ENCODE data around the gene COL23A1.

The COL23A1 gene

GRCh38 chr5:178404987-178405386, 185.2 kb downstream of the COL23A1 start:
- no peak for TF ChIP-seq CTCF (IDR thresholded peaks at IDR 0.05; ENCODE audit: unreplicated experiment in 3 of 3)
- Mint-ChIP-seq H3K36me3 (ENCODE audit: low read depth) (peaks cover 10% of the 10 kb centered on the region), H3K4me1 (peaks cover 5% of the 10 kb centered on the region), H3K9me3 (peaks cover 31% of the 10 kb centered on the region), H3K4me3 (no peak overlapping the region), H3K27ac (no peak overlapping the region), H3K27me3 (ENCODE audit: low read depth) (peaks cover 3% of the 10 kb centered on the region)

- H3K36me3 Mint-ChIP-seq (ENCODE audit: low read depth) = peaks cover 10% of the 10 kb centered on the region
- peaks cover 3% of the 10 kb centered on the region for H3K27me3 Mint-ChIP-seq (ENCODE audit: low read depth)
- H3K4me1 Mint-ChIP-seq = peaks cover 13% of the 10 kb centered on the region
- no peak overlapping the region for H3K4me3 Mint-ChIP-seq
- TF ChIP-seq CTCF (IDR thresholded peaks at IDR 0.05; ENCODE audit: unreplicated experiment in 3 of 3) = no peak
- H3K27ac Mint-ChIP-seq = no peak overlapping the region
- peaks cover 28% of the 10 kb centered on the region for H3K9me3 Mint-ChIP-seq
Measured at GRCh38 chr5:178403956-178404600, 186.1 kb downstream of the COL23A1 start.

GRCh38 chr5:178403351-178403750, 186.8 kb downstream of the COL23A1 start:
- no peak for TF ChIP-seq CTCF (IDR thresholded peaks at IDR 0.05; ENCODE audit: unreplicated experiment in 3 of 3)
- H3K9me3 Mint-ChIP-seq = peaks cover 23% of the 10 kb centered on the region
- no peak overlapping the region for H3K4me3 Mint-ChIP-seq
- peaks cover 9% of the 10 kb centered on the region for H3K36me3 Mint-ChIP-seq (ENCODE audit: low read depth)
- peaks cover 16% of the 10 kb centered on the region for H3K4me1 Mint-ChIP-seq
- H3K27ac Mint-ChIP-seq = no peak overlapping the region
- H3K27me3 Mint-ChIP-seq (ENCODE audit: low read depth) = peaks cover 3% of the 10 kb centered on the region

- H3K27ac Mint-ChIP-seq = peak overlapping the region; percentile 43 to 57 (median 55)
- H3K4me1 Mint-ChIP-seq = peaks cover 30% of the 10 kb centered on the region
- TF ChIP-seq CTCF (IDR thresholded peaks at IDR 0.05; ENCODE audit: unreplicated experiment in 3 of 3) = no peak
- no peaks in the 10 kb centered on the region for H3K9me3 Mint-ChIP-seq
- peaks cover 12% of the 10 kb centered on the region for H3K27me3 Mint-ChIP-seq (ENCODE audit: low read depth)
- H3K36me3 Mint-ChIP-seq (ENCODE audit: low read depth) = no peaks in the 10 kb centered on the region
- no peak overlapping the region for H3K4me3 Mint-ChIP-seq
Measured at GRCh38 chr5:178399701-178400095, 190.5 kb downstream of the COL23A1 start.

GRCh38 chr5:178398901-178399700, 191.1 kb downstream of the COL23A1 start:
- Mint-ChIP-seq H3K4me1 (peaks cover 30% of the 10 kb centered on the region), H3K36me3 (ENCODE audit: low read depth) (no peaks in the 10 kb centered on the region)

More at GRCh38 chr5:178398901-178399700, 191.1 kb downstream of the COL23A1 start:
- Mint-ChIP-seq H3K27ac (peak overlapping the region; percentile 43 to 57 (median 55)), H3K27me3 (ENCODE audit: low read depth) (peaks cover 12% of the 10 kb centered on the region), H3K9me3 (no peaks in the 10 kb centered on the region), H3K4me3 (peak overlapping the region in 1 of 3 experiments; percentile 34)
- no peak for TF ChIP-seq CTCF (IDR thresholded peaks at IDR 0.05; ENCODE audit: unreplicated experiment in 3 of 3)

Data from nephron (organoid).